ENCODE data around the gene NDUFB3.
"Not testable (repeated sequence)": the region's sequence is repeated elsewhere in the genome, so short reads cannot be mapped to it uniquely, and the experiment has no call there.

The NDUFB3 gene

DNA sequence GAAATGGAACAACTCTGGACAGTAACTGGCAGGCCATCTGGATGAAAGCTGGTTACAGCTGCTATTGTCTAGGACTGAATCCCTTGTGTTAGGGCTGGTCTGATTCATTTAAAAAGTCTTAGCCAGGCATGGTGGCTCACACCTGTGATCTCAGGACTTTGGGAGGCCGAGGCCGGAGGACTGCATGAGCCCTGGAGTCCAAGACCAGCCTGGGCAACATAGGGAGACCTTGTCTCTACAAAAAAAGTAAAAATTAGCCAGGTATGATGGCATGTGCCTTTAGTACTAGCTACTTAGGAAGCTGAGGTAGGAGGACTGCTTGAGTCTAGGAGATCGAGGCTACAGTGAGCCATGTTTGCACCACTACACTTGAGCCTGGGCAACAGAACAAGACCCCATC lies 28.7 kb downstream of the NDUFB3 start:
- no peak for DNase-seq

DNA sequence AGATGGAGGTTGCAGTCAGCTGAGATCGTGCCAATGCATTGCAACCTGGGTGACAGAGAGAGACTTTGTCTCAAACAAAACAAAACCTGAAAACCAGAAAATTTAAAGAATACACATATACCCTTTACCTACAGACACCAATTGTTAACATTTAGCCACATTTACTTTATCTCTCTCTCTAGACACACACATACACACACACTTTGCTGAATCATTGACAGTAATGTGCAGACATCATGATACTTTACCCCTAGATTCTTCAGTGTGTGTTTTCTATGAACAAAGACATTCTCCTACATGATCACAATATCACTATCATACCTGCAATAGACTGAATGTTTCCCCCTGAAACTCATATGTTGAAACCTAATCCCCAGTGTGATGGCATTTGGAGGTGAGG lies 34.0 kb downstream of the NDUFB3 start:
- no peak for DNase-seq

- no peak for DNase-seq
Measured at GRCh38 chr2:201107624-201108023, 35.8 kb downstream of the NDUFB3 start.

- DNase-seq = no peak
Measured at GRCh38 chr2:201108341-201108740, 36.5 kb downstream of the NDUFB3 start.

DNA sequence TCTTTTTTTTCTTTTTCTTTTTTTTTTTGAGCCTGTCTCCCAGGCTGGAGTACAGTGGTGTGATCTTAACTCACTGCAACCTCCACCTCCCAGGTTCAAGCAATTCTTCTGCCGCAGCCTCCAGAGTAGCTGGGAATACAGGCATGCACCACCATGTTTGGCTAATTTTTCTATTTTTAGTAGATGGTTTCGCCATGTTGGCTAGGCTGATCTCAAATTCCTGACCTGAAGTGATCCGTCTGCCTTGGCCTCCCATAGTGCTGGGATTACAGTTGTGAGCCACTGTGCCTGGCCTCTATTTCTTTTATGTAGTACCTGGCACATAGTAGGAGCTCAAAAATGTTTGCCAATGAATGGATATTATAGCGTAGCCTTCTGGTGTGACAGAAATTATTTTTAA lies 37.4 kb downstream of the NDUFB3 start:
- DNase-seq = no peak

DNA sequence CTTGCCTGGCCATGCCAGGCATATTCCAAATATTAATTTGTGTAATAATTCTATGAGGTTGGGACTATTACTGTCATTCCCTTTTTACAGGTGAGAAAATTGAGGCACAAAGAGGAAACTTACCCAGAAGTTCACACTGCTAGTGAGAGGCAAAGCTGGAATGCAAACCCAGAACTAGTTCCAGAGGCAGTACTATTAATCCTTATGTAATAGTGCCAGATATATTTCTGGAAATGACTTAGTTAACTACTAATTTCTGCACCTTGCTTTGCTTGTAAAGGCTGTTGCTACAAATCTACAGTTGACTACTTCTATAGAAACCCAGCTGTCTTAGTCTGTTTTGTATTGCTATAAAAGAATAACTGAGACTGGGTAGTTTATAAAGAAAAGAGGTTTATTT lies 38.8 kb downstream of the NDUFB3 start:
- DNase-seq = no peak

DNA sequence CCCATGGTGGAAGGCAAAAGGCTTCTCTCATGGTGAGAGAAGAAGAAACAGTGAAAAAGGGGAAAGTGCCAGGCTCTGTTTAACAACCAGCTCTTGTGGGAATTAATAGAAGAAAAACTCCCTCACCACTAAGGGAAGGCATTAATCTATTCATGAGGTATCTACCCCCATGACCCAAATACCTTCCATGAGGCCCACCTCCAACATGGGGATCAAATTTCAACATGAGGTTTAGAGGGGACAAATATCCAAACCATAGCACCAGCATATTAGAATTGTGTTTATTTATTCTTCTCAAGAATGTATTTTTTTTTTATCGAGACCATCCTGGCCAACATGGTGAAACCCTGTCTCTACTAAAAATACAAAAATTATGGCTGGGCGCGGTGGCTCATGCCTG lies 39.3 kb downstream of the NDUFB3 start:
- no peak for DNase-seq

- no peak for DNase-seq
Measured at GRCh38 chr2:201114350-201114749, 42.5 kb downstream of the NDUFB3 start.

DNA sequence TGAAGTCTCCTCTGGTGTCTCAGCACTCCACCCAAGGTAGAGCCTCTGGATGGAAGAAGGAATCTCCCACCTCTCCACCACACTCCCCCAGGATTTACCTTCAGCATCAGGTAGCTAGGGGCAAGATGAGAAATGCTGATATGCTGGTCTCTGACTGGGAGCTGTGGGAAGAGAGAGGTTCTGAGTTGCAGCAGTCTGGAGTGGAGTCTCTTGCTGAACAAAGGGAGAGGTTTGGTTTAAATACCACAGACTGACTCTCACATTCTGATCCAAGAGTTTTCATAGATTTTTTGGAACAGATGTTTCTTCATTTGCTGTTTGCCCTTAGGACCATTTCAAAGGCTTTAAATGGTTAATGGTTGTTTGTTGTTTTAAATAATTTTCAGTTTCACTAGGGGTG lies 43.0 kb downstream of the NDUFB3 start:
- DNase-seq = no peak

DNA sequence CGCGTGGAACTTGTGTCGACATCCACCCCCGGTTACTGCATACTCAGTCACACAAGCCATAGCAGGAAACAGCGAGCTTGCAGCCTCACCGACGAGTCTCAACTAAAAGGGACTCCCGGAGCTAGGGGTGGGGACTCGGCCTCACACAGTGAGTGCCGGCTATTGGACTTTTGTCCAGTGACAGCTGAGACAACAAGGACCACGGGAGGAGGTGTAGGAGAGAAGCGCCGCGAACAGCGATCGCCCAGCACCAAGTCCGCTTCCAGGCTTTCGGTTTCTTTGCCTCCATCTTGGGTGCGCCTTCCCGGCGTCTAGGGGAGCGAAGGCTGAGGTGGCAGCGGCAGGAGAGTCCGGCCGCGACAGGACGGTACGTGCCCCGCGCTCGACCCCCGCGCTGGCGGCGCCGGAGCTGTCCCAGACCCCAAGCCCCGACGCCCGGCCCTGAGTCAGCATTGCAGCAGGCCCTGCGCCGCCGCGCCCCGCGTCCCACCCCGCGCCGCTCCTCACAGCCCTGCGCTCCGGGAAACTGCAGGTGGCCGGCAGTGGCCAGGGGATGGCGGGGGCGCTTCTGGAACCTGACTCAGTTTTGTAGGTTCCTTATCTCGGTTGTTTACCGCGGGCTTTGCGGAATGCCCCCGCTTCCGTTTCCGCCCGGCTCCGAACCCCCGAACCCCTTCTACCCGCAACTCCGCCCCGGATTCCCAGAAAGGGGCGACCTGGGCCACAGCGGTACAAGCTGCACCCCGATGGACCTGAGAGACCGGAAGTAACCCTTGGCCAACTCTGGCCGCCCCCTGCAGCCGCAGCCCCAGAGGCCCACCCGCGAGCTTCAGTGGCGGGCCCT lies 44.5 kb downstream of the NDUFB3 start, which contains the start of gene CFLAR:
CFLAR (plus strand) TSS at position 50 of the 844 bp plus-strand sequence. CDS start 13,702 bp downstream, outside the sequence.
- DNase-seq = peak; percentile 91

GRCh38 chr2:201116959-201117734 lies 45.3 kb downstream of the NDUFB3 start:
- peak; percentile 88 for DNase-seq

DNA sequence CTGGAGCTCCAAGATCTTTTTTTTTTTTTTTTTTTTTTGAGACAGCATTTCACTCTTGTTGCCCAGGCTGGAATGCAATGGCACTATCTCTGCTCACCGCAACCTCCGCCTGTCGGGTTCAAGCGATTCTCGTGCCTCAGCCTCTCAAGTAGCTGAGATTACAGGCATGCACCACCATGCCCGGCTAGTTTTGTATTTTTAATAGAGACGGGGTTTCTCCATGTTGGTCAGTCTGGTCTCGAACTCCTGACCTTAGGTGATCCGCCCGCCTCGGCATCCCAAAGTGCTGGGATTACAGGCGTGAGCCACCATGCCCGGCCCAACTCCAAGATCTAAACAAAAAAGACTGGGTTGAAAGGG lies 45.9 kb downstream of the NDUFB3 start:
- not testable (repeated sequence) for DNase-seq

DNA sequence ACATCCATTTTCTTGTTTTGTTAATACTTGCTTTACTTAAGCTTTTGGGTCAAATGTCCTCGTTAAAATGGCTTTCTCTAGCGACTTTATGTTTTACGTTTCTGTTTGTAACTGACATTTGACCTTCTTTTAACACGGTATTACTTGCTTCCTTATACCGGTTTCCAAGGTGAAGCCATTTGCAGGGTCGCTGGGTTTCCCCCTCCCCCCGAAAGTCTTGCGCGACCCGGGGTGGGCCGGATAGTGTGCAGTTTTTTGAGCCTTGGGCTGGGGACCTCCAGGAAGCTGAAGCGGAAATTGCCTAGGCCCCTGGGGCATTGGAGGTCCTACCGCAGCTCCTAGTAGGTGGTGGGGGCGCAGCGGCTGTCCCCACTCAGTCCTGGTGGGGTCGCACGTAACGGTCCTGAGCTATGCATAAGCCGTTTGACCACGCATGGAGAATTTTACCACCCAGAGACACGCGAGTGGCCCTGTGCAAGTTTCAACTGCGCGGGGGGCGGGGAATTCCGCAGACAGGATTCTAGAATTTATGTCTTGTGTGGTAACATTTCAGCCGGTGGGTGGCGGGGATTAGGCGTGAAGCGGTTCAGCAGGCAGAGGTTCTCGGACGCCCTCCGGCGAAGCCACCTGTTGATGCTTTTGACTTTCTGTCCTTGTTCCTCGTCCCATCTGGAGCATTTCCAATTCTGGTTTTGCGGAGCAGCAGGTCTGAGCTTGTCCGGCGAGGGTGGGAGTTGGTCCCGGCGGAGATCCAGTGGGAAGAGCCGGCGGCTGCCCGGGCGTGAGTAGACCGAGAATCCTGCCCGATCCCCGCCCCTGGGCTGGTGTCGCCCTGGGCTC lies 46.5 kb downstream of the NDUFB3 start:
- peak; percentile 88 for DNase-seq

- no peak for DNase-seq
Measured at GRCh38 chr2:201118961-201119854, 47.4 kb downstream of the NDUFB3 start.

DNA sequence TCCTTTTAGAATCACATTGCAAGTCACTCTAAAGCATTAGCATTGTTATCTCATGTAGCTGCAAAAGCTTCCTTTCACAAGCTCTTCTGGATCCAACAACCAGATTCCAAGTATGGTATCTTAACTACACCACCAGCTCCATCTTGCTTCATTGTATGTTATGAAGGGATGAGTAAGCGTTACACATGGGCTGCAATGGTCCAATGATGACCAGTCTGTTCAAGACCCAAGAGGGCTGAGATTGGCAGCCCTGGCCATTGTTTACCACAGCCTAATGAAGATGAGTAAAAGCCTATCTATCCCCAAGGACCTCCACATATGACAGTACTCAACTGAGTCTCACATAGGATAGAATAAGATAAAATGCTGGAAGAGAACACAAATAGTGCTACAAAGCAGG lies 50.5 kb downstream of the NDUFB3 start:
- peak; percentile 60 for DNase-seq

DNA sequence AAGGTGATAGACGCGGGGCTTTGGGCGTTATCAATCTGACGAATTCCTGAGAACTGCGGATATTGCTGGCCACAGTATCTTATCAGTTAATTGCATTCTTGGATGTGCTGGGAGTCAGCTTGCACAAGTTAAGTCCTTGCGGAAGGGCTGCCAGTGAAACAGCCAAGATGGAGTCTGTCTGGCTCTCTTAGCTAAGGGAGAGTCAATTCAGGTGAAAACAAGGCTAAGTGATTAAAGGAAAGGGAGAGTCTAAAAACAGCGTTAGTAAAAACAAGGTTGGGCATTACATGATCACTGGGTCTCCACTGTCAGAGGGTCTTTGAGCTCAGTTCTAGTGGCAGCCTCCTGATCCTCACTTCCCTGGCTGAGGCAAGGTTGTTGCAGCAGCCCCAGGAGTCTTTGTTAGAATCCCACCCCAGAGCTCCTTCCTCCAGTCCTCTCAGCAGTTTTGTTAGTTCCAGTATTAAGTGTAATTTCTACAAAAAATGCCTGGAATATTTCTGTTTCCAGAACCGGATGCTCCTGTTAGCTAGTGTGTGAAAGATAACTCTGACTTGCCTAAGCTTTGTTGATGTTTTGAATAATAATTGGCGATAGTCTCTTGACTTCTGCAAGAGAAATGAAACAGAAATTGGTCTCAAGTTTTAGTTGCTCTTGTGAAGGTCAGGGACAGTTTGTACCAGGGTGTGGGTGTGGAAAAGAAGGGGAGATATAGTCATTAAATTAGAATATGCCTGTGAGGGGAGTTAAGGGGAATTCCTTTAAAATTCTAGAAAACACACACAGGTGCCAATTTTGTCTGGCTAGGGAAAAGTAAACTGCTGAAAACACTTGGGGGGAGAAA lies 54.7 kb downstream of the NDUFB3 start:
- peak; percentile 94 for DNase-seq

- no peak for DNase-seq
Measured at GRCh38 chr2:201127152-201127511, 55.3 kb downstream of the NDUFB3 start.

- DNase-seq = peak; percentile 88
Measured at GRCh38 chr2:201127570-201127969, 55.8 kb downstream of the NDUFB3 start.

GRCh38 chr2:201128033-201128432 lies 56.2 kb downstream of the NDUFB3 start:
- DNase-seq = no peak

DNA sequence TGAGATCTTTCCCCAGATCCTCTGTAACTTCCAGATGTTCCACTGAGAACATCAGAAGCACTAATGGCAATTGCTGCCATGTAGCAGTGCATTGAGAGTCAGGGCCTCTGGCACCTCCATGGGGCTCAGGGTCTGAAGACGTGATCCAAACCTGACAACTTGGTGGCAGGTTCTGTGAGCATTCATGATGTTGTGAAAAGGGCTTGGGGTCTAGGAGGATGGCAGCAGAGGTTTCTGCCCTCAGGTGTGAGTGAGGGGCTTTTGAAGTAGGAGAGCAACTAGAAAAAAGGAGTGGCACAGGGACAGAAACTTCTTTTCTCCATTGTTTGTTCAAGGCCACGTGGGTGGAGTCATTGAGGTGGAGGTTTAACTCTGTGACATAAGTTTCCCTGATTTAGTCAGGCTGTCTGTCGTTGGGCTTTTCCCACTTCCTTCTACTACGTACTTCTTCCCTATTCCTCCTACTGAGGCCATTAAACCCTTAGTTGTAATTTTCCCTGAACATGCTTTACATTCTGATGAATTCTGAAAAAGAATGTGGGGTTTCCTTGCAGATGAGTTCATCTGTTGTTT lies 57.2 kb downstream of the NDUFB3 start:
- peak; percentile 98 for DNase-seq
